Raji (cell line): ENCODE measurements around the gene KAT6B.

Experiments used
- POLR2A ChIP-seq: IDR thresholded peaks from 2 replicates; pipeline ENCODE4 v1.6.1; 2011; ENCODE audit warnings: low read depth, low read length, control low read depth; ENCODE audit not compliant: insufficient read depth

Gene KAT6B

DNA sequence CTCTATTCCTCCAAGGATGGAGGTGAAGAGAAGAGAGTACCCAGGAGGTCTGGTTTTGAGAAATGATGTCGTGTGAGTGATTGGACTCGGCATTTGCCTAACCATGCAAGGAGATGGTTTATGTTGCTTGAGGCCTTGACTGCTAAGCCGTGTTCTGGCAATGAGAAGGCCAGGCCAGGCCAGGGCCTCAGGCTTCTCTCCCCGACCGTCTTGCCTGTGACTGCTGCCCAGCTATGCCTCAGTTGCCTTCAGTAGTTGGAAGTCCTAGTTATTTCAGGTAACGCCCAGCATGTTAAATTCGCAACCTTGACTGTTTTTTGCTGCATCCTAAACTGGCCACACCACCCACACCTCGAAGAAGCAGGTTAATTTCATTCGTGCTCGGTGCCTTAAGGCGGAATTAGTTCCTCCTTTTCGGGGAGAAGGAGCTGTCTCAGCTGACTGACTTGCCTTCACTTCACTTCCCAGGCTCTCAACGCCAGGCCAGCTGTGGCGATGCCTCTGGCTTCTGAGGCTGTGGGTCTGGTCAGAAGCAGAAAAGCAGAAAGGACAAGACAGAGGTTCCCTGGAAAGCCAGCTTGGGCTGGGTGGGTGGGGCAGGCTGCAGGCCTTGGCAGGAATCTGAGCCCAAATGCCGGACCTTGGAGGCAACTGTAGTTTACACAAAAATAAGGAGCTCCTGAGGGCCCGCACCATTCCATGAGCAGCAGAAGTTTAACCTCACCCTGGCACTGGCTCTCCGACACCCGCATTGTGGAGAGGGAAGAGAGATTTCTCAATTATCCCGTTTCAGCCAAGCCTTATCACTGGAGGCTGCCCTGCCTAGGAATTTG lies 223.1 kb downstream of the KAT6B start:
- no peak for TF ChIP-seq POLR2A

DNA sequence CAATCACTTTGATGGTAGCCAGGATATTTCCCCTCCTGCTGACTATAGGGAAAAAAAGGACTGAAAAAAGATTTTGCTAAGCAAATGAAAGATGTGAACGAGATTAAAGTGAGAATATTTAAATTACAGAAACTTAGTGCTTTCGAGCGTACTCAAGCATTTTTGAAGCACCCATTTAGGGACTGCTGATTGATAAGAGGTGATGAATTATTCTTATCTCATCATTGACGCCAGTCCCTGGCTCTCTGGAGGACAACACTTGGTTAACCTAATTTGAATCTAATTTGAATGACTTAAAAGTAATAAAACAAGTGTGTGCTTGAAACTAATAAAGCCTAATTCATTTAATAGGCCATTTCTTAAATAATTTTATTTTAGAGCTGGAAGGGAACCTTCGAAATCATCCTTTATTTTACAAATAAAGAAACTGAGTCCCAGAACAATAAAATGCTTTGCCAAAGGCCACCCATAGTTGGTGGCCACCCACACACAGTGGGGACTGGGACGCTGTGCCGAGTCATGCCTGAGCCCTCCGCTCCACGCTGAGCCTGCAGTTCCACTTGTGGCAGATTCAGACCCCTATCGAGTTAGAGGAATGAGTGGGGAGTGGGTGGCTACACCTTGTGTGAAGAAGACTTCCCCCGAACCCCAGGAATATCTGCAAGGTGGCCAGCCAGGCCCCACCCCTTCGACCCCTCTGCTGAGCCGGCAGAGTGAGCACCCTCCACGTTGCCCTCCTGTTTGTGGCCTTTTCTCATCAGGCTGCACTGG lies 223.9 kb downstream of the KAT6B start:
- TF ChIP-seq POLR2A = no peak

DNA sequence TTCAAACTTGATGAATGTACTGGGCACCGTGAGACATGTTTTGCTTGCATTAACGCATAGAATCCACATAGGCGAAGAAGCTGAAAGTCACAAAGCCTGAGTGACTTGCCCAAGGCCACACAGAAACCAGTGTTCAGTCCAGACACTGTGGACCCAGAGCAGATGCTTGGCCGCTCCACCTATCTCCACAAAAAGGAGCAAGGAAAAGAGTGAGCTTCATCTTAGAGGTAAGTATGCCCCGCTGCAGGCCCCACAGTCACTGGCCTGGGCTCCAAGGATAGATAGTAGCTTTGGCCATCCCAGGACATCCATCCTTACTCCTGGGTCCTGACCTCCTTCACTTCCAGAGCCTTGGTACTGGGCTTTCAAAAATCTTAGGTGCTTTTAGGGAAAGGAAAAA lies 224.9 kb downstream of the KAT6B start:
- no peak for TF ChIP-seq POLR2A

DNA sequence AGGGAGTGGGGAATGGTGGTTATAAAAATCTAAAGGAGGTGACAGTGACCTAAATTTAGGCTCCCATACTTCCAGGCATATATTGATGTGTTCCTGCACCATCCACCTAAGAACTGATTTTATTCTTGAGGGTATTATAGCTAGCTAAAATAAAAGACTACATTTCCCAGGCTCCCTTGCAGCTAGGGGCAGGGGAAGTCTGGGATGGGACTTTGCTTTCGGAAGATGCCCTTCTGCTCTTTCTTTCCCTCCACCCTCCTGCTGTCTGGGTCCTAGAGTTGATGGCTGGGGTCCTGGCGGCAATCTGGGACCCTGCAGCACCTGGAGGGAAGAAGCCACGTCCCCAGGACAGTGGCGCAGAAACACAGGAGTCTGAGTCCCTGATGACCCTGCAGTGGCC lies 231.3 kb downstream of the KAT6B start:
- TF ChIP-seq POLR2A = no peak

DNA sequence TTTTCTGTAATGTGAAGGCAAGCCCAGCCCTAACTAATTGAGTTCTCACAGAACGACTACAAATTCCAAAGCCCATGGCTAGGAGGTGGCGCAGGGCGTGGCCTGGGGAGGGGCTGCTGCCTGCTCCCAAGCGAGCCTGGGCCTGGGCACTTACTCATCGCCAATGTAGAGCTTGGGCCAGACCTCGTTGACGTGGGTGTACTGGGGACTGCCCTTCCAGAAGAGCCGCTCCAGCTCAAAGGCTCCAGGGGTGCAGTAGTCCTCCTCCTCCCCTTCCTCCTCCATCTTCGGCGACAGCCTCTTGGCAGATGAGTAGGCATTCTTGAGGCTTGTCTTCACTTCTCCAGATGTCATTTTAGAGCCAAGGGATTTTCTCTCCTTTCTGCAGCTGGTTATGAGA lies 231.8 kb downstream of the KAT6B start:
- no peak for TF ChIP-seq POLR2A

DNA sequence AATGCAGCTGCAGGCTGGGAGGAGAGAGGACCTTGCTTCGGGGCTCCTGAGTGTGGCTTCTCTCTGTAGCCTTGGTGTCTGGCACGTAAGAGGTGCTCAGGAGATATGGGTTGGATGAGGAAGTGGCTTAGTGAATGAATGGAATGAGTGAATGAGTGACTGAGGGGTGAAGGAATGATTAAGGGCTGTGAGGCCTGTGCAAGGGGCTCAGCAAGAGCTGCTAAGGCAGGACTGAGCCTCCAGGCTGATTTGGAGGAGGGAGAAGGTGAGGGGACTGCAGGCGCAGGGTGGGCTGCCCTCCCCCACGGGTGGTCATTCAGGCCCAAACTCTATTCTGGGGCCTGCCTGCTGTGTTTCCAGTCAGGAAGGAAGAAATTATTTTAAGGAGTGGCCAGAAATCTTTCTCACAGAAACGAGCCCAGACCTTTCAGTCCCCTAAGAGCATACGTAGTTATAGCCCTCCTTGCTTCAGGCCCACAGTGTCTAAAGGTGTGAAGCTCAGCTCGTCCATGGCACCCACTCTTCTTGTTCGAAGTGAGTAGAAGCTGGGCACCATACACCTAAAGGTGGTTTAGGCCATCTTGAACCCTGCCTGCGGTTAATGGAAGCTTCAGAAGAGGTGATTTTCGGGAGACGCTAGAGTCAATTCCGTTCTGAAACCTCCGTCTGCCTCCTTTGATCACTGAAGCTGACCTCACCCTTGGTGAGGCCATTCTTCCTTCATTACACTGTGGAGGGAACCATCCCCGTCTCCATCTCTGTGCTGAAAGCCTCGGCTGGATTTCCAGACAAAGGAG lies 235.5 kb downstream of the KAT6B start:
- no peak for TF ChIP-seq POLR2A

DNA sequence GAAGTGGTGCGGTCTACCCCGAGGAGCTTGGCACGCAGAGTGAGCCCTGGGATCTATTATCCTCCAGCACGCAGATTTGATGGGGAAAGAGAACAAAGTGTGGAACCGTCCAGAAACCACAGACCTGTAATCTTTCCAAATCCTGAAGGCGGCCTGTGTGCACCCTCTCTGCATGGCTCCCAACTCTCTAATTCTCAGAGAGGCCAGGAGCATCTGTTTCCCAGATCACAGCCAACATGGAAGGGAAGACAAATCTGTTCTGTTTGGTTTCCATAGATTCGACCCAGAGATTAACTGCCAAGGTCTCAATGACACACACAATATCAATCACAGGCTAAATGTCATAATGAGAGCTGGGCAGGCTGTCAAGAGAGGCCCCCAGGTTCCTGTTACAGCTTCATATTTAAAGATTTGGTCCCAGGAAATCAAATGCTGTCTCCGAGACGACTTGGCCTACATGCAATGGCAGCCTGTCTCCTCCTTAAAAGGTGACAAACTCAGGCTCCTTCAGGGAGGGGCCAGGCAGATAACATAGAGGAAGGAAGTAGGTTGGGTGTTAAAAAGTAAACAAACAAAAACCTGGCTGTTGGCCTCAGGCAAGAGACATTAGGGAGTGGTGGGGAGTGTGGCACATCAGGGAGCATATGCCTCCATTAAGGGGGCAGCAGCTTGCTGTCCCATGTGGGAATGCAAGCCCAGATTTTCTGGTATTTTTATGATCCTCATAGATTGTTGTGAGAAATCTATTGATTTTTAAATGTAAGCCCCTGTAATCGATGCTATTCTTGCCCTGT lies 236.3 kb downstream of the KAT6B start:
- TF ChIP-seq POLR2A = no peak

DNA sequence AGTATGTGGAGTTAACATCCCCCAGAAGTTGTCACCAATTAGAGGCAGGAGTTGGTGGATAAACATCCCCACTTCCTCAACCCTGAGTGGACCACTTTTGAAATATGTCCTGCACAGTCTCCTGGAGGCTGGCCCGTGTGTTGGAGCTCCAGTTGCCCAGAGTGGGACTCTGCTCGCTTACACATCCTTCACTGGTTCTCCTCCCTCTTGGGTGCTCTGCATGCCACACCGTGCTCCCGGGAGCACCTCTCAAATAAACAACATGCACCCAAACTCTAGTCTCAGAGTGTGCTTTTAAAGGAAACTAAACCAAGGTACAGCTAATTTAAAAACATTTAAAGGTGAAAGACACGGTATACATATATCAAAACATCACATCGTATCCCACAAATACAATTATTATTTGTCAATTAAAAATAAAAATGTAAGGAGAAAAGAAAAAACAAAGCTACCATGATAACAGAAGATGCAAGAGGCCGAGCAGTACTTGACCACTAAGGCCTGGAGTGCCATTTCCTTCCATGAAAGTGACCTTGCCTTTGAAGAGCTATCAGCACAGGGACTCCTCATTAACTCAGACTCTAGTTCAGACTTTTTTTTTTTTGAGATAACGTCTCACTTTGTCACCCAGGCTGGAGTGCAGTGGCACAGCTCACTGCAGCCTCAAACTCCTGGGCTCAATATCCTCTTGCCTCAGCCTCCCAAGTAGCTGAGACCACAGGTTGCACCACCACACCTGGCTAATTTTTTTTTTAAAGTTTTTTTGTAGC lies 237.2 kb downstream of the KAT6B start:
- no peak for TF ChIP-seq POLR2A

DNA sequence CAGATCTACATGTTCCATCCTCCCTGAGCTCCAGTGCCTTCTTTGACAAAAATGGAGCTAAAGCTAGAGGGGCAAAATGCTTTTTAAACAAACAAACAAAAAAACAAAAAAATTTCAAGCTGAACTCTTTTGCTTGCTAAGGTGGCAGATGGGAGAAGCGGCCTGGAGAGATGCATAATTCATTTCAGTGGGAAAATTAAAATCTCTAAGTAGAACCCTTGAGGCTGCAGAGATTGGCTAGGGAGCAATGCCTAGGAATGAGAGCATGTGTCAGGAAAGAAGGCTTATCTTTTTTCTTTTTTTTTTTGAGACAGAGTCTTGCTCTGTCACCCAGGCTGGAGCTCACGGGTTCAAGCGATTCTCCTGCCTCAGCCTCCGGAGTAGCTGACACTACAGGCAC lies 238.7 kb downstream of the KAT6B start:
- TF ChIP-seq POLR2A = no peak

DNA sequence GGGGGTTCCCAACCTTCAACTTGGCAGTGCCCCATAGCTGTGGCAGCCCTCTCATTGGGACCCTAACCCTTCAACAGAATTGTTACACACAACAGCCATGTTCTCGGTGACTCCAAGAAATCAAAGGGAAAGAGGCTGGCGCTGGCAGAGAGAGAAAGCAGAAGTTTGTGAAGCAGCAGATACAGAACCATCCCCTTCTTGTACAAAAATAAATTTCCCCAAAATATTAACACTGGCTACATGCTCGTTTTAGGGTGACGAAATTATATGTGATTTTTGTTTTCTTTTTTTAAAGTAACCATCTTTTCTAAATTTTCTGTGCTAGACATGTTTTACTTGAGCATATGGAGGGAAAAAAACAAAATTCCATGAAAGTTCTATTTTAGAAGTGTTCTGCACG lies 239.9 kb downstream of the KAT6B start:
- TF ChIP-seq POLR2A = no peak

DNA sequence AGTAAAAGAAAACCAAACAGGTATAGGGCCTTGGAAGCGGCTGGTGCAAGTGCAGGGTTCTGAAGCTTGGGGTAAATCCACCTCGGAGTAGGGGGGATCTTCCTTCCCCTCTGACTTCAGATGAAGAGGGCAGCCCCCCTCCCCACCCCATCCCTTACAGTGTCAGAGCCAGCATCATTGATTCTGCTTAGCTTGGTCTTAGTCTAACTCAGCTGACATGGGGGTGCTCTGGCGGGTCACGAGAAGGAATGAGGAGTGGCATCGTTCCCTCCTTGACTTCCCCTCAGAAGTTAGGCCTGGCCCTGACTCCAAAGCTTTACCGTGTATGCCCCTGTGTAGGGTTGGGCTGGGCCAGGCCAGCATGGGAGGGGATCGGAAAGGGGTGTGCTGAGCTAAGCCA lies 240.9 kb downstream of the KAT6B start:
- TF ChIP-seq POLR2A = no peak

DNA sequence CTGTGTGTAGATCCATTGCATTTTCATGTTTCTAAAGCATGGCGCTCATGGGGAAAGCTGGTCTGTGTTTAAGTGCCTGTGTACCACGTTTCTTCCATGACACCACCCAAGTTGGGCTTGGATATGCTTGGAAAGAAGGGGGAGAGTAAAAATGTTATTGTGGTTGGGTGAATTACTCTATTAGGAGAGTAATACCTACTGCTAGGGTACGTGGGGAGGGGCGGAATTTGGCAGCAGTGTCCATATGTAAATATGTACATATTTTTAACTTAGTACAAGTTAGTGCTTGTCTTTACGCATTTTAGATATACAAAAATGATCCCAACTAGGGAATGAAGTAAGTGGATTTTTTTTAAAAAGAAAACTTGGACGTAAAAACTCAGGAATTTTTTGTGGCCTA lies 242.1 kb downstream of the KAT6B start:
- no peak for TF ChIP-seq POLR2A

DNA sequence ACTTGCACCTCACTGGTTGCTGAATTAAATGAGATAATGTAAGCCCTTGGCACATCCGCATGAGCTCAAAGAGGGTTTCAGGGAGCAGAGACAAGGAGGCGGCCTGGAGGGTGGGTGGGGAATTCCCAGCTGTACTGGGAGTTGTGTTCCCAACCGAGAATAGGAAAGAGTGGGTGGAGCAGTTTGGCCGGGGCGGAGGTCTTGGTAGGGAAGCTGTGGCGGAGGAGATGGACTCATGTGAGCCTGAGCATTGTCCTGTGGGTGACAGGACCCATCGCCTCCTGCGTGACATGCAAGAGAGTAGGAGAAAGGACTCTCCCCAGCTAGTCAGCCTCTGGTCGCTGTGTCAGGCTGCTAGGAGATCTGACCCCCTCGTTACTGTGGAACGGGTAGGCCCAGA lies 244.1 kb downstream of the KAT6B start:
- TF ChIP-seq POLR2A = no peak

DNA sequence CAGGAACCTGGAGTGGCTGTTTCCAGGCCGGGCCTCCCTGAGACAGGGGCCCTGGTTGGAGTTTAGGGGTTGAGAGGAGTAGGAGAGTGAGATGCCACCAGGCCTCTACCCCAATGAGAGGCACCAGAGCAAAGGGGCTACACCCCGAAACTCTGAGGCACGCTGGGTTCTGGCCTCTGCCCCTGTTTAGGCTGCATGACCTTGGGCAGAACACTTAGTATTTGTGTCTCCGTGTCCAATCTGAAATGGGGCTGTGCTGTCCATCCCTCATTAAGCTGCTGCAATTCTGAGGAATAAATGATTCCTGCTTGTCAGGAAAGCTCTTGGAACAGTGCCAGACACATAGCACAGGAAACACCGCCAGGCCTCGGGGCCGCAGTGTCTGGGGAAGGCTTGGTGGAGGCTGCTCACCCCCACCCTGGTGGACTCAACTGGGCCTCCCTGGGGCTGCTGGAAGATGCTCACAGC lies 244.6 kb downstream of the KAT6B start:
- TF ChIP-seq POLR2A = no peak
